HFF-Myc (cell line): Measurements from ENCODE around the gene ATAT1.

Source experiments
- DNase-seq: peaks from one replicate; pipeline ENCODE4 v3.0.0-alpha.2; 2011; ENCODE audit warnings: low read depth; ENCODE audit errors: extremely low read depth
- H3K4me3 ChIP-seq: replicated peaks from 2 replicates; pipeline ENCODE4 v1.5.1; 2011; ENCODE audit warnings: low read depth, mild to moderate bottlenecking, control low read depth, low read length
- CTCF ChIP-seq: IDR thresholded peaks from 2 replicates; pipeline ENCODE4 v1.5.1; 2012; ENCODE audit warnings: mild to moderate bottlenecking, low read depth, low read length, control low read depth; ENCODE audit errors: missing control alignments

ATAT1 gene

DNA sequence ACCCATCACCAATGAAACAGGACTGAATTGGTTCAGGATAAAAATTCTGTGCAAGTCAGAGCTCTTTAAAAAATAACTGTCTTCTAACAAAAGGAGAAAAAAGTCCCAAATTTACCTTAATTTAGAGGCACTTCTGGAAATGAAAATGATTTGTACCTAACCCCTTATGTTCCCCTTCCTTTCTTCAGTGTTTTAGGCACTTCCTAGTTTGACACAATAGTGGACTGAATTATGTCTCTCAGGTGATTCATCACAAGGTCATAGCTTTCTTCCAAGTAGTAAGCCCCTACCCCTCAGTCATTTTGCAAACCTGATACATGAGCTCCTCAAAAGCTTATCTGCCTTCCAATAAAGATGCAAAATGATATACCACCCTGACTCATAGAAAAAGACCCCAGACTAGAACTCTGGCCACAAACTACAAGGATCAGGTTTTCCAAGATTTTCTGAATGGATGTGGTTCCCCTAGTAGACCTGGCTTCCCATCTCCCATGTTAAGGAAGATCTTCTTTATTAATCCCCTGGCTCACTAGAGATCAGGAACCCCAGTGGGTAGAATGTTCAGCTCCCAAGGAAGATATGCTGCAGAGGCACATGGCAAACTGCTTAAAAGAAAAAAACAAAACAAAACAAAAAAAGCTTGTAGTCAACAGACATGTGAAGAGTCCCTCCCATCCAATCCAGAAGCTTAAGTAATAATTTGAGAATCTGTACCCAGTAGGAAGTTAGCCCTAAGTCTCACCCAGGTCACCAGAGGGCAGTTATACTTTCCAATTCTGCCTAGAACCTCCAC lies 13.2 kb upstream of the ATAT1 start:
- H3K4me3 ChIP-seq: no peak overlapping the region
- no peak for TF ChIP-seq CTCF
- DNase-seq: no peak

- TF ChIP-seq CTCF: no peak
- no peak for DNase-seq
- peak overlapping the region; percentile 78 for H3K4me3 ChIP-seq
Observed at GRCh38 chr6:30614044-30614842, 12.4 kb upstream of the ATAT1 start.

DNA sequence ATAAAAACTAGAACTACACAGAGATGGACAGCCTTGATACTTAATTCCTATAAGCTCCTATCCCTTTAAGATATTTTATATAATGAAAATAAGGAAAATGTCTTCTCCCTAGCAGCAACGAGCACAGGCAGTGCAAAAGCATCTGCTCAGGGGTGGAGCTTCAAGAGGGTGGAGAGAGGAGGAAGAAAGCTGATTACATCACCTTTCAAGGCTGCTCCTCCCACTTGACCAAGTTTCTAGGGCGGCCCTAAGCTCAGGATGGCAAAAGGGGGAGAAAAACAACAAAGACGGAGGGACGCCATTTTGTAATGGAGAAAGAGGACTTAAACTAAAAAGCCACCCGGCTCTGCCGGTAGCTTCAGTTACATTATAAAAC lies 11.8 kb upstream of the ATAT1 start:
- TF ChIP-seq CTCF: no peak
- peak; percentile 96 for DNase-seq
- peak overlapping the region; percentile 78 for H3K4me3 ChIP-seq

DNA sequence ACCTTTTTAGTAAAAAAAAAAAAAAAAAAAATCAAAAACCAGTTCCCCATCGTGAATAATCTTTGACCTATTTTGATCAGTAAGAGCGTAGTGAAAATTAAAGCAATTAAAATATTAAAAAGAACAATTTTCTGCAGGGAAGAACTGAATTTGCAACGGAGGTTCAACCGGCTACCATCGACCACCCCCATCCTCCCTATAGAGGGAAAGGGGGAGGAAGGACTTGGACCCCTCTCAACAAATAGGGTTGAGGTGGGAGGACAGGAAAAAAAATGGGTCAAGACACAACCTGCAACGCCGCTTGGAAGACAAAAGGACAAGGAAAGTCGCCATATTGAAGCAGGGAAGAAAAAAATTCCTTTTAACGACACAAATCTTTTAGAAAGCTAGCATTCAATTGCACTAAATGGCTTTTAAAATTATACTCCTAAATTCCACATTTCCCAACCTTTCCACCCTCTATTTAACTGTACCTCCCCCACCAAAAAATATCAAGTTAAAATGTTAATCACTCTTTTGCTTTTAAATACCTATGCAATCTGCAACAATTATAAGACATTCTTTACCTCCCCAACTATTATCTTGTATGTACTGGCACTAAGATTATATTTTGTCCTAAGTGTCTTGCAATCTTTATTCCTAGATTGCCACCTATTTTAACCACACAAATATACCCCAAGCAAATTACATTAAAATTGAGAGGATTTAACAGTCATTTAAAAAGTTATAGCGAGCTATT lies 11.3 kb upstream of the ATAT1 start:
- H3K4me3 ChIP-seq: peak overlapping the region; percentile 78
- no peak for TF ChIP-seq CTCF
- no peak for DNase-seq

GRCh38 chr6:30615958-30616810 lies 10.5 kb upstream of the ATAT1 start:
- TF ChIP-seq CTCF: no peak
- no peak for DNase-seq
- peak overlapping the region; percentile 78 for H3K4me3 ChIP-seq
